ENCODE measurements around the gene KANSL1. TPM values are rescaled to one million over a fixed set of nuclear protein-coding genes. Genes with fewer than 3 reads are reported as not detected.

Gene KANSL1
- total and polyA plus RNA-seq, 3 donors from 2014 or later = 70.3 to 158 (median 152) TPM

GRCh38 chr17:46122486-46122871, 70.8 kb downstream of the KANSL1 start:
- TF ChIP-seq POLR2A (IDR thresholded peaks at IDR 0.05) = no peak
- TF ChIP-seq CTCF (IDR thresholded peaks at IDR 0.05) = no peak
- H3K4me3 ChIP-seq = no peak overlapping the region
- H3K27me3 ChIP-seq = no peaks in the 10 kb centered on the region
- no peak overlapping the region for H3K27ac ChIP-seq
- 89 to 91% methylated on average over 6 of the region's 6 CpGs for WGBS, 2 donors
- H3K9me3 ChIP-seq = no peaks in the 10 kb centered on the region
- intact Hi-C loops (cut with DNase I; ENCODE audit: low total_unique reads) = no loop called here
- H3K4me1 ChIP-seq = peaks cover 22% of the 10 kb centered on the region
- no peak for DNase-seq
- no peaks in the 10 kb centered on the region for H3K36me3 ChIP-seq (ENCODE audit: low read depth, missing control alignments)

- H3K36me3 ChIP-seq (ENCODE audit: low read depth, missing control alignments) = no peaks in the 10 kb centered on the region
- H3K27me3 ChIP-seq = no peaks in the 10 kb centered on the region
- intact Hi-C loops (cut with DNase I; ENCODE audit: low total_unique reads) = no loop called here
- H3K27ac ChIP-seq = no peak overlapping the region
- H3K4me1 ChIP-seq = peaks cover 22% of the 10 kb centered on the region
- TF ChIP-seq CTCF (IDR thresholded peaks at IDR 0.05) (no peak), POLR2A (IDR thresholded peaks at IDR 0.05) (no peak)
- no peak for DNase-seq
- 49 to 68% methylated on average over 5 of the region's 5 CpGs for WGBS, 2 donors
- no peak overlapping the region for H3K4me3 ChIP-seq
- no peaks in the 10 kb centered on the region for H3K9me3 ChIP-seq
These were observed 71.3 kb downstream of the KANSL1 start for GRCh38 chr17:46121841-46122485.

- H3K36me3 ChIP-seq (ENCODE audit: low read depth, missing control alignments) = no peaks in the 10 kb centered on the region
- no peak overlapping the region for H3K27ac ChIP-seq
- H3K9me3 ChIP-seq = no peaks in the 10 kb centered on the region
- intact Hi-C loops (cut with DNase I; ENCODE audit: low total_unique reads) = no loop called here
- TF ChIP-seq POLR2A (IDR thresholded peaks at IDR 0.05) = no peak
- TF ChIP-seq CTCF (IDR thresholded peaks at IDR 0.05) = no peak
- DNase-seq = no peak
- no peak overlapping the region for H3K4me3 ChIP-seq
- no peaks in the 10 kb centered on the region for H3K27me3 ChIP-seq
- 27 to 43% methylated on average over 1 of the region's 1 CpG for WGBS, 2 donors
- H3K4me1 ChIP-seq = peaks cover 22% of the 10 kb centered on the region
These were observed 72.0 kb downstream of the KANSL1 start for GRCh38 chr17:46121165-46121764.

- 80 to 86% methylated on average over 3 of the region's 3 CpGs for WGBS, 2 donors
- TF ChIP-seq POLR2A (IDR thresholded peaks at IDR 0.05) = no peak
- TF ChIP-seq CTCF (IDR thresholded peaks at IDR 0.05) = no peak
- no peak for DNase-seq
- H3K9me3 ChIP-seq = no peaks in the 10 kb centered on the region
- H3K27me3 ChIP-seq = no peaks in the 10 kb centered on the region
- H3K27ac ChIP-seq = no peak overlapping the region
- intact Hi-C loops (cut with DNase I; ENCODE audit: low total_unique reads) = no loop called here
- no peak overlapping the region for H3K4me3 ChIP-seq
- peaks cover 22% of the 10 kb centered on the region for H3K4me1 ChIP-seq
- H3K36me3 ChIP-seq (ENCODE audit: low read depth, missing control alignments) = no peaks in the 10 kb centered on the region
These were observed 72.7 kb downstream of the KANSL1 start for GRCh38 chr17:46120537-46120936.

- Histone ChIP-seq H3K9me3 (no peaks in the 10 kb centered on the region), H3K4me1 (peaks cover 22% of the 10 kb centered on the region), H3K27ac (no peak overlapping the region), H3K4me3 (no peak overlapping the region), H3K36me3 (ENCODE audit: low read depth, missing control alignments) (no peaks in the 10 kb centered on the region), H3K27me3 (no peaks in the 10 kb centered on the region)
- TF ChIP-seq CTCF (IDR thresholded peaks at IDR 0.05) (no peak), POLR2A (IDR thresholded peaks at IDR 0.05) (no peak)
- intact Hi-C loops (cut with DNase I; ENCODE audit: low total_unique reads) = no loop called here
- DNase-seq = no peak
These were observed 73.2 kb downstream of the KANSL1 start for GRCh38 chr17:46120078-46120477.
